Mucosa of stomach (tissue), 1 donor: ENCODE results near the gene PEX11G.

Experiments used
- H3K27me3 ChIP-seq: one replicate; pipeline ENCODE4 v1.7.0; 2013; ENCODE audit warnings: mild to moderate bottlenecking, low read length; ENCODE audit not compliant: control insufficient read depth, insufficient read depth
- H3K36me3 ChIP-seq: one replicate; pipeline ENCODE4 v1.7.0; 2013; ENCODE audit warnings: low read length; ENCODE audit not compliant: control insufficient read depth, insufficient read depth
- H3K4me1 ChIP-seq: one replicate; pipeline ENCODE4 v1.7.0; 2013; ENCODE audit warnings: mild to moderate bottlenecking, low read length; ENCODE audit not compliant: control insufficient read depth, insufficient read depth
- H3K4me3 ChIP-seq: one replicate; pipeline ENCODE4 v1.7.0; 2013; ENCODE audit warnings: low read length
- H3K9ac ChIP-seq: one replicate; pipeline ENCODE4 v1.7.0; 2013; ENCODE audit warnings: mild to moderate bottlenecking, low read length, moderate library complexity
- H3K9me3 ChIP-seq: one replicate; pipeline ENCODE4 v1.7.0; 2013; ENCODE audit warnings: mild to moderate bottlenecking, low read length, moderate library complexity; ENCODE audit not compliant: control insufficient read depth
- donor health status: Pancreatic carcinoma.

The PEX11G gene

DNA sequence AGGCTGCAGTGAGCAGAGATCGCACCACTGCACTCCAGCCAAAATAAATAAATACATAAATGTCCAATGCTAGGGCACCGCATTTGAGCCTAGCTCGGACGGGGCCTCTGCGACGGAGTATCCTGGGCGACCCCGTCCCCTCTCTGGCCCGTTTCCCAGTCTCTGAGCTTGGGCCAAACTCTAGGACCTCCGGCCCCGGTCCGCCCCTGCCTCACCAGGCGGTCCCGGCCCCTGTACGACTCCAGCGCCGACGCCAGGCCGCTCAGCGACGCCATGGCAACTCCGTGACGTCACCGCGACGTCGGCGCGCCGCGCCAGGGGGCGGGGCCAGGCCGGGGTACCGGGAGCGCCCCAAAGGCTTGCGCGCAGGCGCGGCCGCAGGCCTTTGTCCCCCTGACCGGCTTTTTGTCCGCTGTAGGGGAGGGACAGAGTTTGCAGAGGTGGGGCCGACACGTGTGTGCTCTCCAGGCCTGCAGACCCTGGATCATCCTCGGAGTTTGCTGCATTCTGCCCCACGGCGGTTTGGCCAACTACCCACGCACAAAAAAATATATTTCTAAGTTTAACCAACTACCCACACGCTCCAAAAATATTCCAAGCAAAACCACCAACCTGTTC is at the start of gene PEX11G:
PEX11G (minus strand) TSS at position 300 of the 618 bp plus-strand sequence; CDS start at position 275, 25 bp downstream.
- H3K4me1 ChIP-seq: peaks cover 14% of the 10 kb centered on the region

DNA sequence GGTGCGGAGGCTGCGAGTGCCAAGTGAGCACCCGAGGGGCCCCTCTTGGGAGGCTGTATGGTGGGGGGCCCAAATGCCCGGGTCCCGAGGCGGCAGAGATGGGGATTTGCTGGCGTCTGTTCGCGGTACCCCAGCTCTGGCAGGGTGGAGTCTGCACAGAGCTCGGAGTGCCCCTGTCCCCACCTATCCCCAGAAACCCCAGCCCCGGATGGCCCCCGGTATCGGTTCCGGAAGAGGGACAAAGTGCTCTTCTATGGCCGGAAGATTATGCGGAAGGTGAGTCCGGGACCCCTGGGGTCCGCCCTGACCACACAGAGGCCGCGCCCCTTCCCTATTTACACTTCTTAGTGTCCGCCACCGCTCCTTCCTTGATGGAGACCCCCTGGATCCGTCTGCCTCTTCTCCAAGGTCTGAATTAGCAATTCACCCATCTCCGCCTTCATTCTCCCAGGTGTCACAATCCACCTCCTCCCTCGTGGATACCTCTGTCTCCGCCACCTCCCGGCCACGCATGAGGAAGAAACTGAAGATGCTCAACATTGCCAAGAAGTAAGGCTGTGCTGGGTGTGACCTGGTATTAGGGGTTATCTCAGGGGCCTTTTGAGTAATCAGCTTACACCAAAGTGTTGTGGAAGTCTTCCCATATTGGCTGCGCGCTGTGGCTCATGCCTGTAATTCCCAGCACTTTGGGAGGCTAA is 47.3 kb upstream of the PEX11G start:
- no peaks in the 10 kb centered on the region for H3K36me3 ChIP-seq
- H3K4me3 ChIP-seq: peak overlapping the region; percentile 94

More for the DNA sequence above, at the start of gene PEX11G:
- Histone ChIP-seq H3K4me3 (peak within 1 kb of the TSS; percentile 48), H3K9me3 (no peaks in the 10 kb centered on the region), H3K36me3 (no peaks in the 10 kb centered on the region), H3K9ac (peak within 1 kb of the TSS; percentile 83), H3K27me3 (no peaks in the 10 kb centered on the region)

DNA sequence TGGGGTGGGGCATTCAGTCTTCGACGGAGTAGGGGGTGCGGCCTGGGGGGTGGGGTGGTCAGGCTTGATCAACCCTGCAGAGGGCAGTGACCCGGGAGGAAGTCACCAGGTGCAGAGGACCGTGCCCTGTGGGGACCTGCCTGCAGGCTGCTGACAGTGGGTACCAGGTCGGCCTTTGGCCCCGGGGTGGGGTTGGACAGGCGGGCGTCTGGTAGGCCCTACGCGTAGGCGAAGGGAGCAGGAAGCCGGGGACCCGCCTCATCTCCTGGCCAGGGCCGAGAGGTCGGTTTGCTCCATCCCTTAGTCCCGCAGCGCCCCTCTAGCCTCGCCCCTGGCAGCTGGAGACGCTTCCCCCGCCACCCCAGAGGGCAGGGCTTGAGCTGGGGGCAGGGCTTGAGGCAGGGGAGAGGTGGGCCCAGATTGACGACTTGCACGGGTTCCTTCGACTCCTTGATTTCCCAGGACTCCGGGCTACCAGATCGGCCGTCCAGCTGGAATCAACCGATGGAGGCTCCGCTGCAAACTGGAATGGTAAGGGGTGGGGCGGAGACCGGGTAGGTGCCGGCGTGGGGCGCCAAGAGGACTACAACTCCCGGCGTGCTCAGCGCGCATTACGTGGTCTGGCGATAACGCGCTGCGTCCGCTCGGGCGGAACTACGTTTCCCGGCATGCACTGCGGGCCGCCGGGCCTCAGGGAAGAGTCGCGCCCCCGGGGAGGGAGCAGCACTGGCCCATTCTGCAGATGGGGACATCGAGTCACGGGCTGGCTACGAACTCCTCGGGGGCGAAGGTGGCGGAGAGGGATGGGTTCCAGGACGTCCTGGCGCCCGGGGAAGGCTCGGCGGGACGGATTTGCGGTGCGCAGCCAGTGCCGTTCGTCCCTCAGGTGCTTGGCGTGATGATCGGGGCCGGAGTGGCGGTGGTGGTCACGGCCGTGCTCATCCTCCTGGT is 46.5 kb upstream of the PEX11G start, which contains the start of gene PNPLA6:
PNPLA6 (plus strand) TSS at position 671 of the 951 bp plus-strand sequence; CDS start at position 743, 72 bp downstream.
- Histone ChIP-seq H3K9me3 (no peaks in the 10 kb centered on the region), H3K9ac (peak within 1 kb of the TSS; percentile 85), H3K4me1 (peaks cover 4% of the 10 kb centered on the region), H3K27me3 (no peaks in the 10 kb centered on the region), H3K4me3 (peak within 1 kb of the TSS; percentile 94), H3K36me3 (no peaks in the 10 kb centered on the region)

More for the DNA sequence above, 47.3 kb upstream of the PEX11G start:
- Histone ChIP-seq H3K9ac (peak overlapping the region; percentile 85), H3K4me1 (peaks cover 4% of the 10 kb centered on the region), H3K9me3 (no peaks in the 10 kb centered on the region), H3K27me3 (no peaks in the 10 kb centered on the region)

DNA sequence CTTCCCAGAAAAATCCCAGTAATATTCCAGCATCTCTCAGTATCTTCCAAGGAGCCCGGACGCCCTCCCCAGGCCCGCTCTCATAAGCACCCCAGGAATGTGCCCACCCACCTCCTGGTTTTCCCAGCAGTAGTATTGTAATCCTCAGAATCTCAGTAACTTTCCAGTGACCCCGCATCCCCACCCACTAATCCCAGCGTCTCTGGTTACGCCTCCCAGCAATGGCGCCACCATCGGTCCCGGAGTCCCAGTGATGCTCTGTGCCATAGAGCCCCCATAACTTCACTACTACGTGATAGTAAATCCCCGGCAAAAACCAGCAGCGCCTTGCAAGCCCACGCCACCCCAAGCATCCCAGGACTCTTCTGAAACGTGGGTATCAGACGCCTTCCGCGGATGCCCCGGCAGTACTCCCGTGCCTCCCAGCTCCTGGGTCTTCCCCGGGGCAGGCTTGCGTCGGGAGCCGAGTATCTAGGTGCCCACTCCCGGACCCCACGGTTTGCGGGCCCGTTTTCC is 45.8 kb upstream of the PEX11G start:
- H3K4me1 ChIP-seq: peaks cover 4% of the 10 kb centered on the region
- peak overlapping the region; percentile 85 for H3K9ac ChIP-seq
- no peaks in the 10 kb centered on the region for H3K27me3 ChIP-seq
- H3K36me3 ChIP-seq: no peaks in the 10 kb centered on the region
- H3K4me3 ChIP-seq: peak overlapping the region; percentile 94
- no peaks in the 10 kb centered on the region for H3K9me3 ChIP-seq

DNA sequence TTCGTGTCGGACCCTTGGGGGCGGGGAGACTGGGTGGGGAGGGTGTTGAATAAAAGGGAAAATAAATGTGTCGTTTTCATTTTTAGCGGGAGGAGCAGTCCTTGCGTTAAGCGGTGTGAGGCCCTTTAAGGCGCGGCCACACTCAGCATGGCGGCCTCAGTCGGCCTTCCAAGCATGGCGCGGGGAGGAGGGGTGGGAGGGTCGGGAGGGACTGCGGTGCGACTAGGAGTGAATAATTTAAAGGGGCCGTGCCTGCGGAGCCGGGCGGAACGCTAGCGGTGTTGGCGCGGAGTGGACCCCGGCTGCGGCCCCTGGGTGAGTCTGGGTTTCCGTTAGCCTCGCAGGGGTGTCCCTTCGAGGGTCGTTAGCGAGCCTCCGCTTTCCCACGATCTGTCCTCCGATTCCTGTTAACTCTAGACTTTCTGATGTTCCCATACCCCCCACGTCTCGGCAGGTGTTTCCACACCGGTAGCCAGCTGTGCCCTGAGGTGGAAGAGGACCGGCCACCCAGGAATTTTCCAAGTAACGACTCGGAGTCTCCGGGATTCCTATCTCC is 45.2 kb upstream of the PEX11G start:
- Histone ChIP-seq H3K36me3 (no peaks in the 10 kb centered on the region), H3K4me3 (peak overlapping the region; percentile 94), H3K9me3 (no peaks in the 10 kb centered on the region), H3K9ac (peak overlapping the region; percentile 85), H3K4me1 (peaks cover 4% of the 10 kb centered on the region), H3K27me3 (no peaks in the 10 kb centered on the region)

DNA sequence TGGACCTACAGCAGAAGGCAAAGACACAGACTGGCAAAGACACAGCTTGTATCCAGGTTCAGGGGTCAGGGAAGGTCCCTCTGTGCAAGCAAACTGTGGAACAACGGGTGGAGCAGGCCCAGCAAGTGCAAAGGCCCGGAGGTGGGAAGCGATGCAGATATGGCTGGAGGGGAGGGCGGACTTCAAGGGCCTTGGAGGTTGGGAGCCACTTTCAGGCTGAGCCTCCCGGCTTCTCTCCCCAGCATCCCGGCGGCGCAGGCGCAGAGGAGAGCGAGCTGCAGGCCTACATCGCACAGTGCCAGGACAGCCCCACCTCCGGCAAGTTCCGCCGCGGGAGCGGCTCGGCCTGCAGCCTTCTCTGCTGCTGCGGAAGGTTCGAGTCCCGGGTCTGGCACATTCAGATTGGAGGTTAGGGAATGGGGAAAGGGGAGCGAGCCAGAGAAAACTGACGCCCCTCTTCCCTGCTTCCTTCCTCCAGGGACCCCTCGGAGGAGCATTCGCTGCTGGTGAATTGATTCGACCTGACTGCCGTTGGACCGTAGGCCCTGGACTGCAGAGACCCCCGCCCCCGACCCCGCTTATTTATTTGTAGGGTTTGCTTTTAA is 44.5 kb upstream of the PEX11G start:
- Histone ChIP-seq H3K9ac (peak overlapping the region; percentile 70), H3K4me3 (peak overlapping the region; percentile 20), H3K27me3 (no peaks in the 10 kb centered on the region), H3K36me3 (no peaks in the 10 kb centered on the region), H3K4me1 (peaks cover 4% of the 10 kb centered on the region), H3K9me3 (no peaks in the 10 kb centered on the region)

DNA sequence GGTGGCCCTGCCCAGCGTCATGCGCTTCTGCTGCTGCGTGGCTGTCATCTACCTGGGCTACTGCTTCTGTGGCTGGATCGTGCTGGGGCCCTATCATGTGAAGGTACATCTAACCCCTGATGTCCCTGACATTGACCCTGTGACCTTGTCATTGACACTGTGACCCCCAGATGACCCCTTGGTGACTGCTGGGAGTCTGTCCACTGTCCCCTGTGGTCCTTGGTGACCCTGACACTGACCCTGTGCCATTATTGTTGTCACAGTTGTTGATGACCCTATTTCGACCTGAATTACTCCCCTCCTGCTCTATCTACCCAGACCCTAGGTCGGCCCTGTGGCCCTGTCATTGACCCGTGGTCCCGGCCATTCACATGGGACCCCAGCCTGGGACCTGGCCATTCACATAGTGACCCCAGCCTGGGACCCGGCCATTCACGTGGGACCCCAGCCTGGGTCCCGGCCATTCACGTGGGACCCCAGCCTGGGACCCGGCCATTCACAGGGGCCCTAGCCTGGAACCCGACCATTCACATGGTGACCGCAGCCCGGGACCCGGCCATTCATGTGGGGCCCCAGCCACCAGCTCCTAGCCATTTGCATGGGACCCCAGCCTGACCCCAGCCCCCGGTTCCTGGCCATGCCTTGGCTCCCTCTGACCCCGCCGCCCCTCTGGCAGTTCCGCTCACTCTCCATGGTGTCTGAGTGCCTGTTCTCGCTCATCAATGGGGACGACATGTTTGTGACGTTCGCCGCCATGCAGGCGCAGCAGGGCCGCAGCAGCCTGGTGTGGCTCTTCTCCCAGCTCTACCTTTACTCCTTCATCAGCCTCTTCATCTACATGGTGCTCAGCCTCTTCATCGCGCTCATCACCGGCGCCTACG is 41.0 kb upstream of the PEX11G start:
- Histone ChIP-seq H3K9me3 (no peaks in the 10 kb centered on the region), H3K36me3 (no peaks in the 10 kb centered on the region), H3K4me1 (peaks cover 4% of the 10 kb centered on the region), H3K4me3 (no peak overlapping the region), H3K9ac (no peak overlapping the region), H3K27me3 (no peaks in the 10 kb centered on the region)

DNA sequence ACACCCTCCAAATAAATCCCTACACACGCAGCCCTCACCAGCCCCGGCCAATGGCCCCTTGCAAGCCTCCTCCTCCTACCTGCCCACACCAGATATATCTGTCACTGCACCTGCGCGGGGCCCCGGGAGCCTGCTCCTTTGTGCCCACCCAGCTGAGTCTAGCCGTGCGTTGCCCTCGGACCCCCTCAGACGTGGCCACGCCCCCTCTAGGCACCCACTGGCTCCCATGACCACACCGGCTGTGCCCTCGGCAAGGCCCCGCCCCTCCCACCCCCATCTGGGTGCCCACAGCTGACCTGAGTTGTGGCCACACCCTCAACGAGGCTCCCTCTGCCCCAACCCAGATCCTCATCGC is 40.4 kb upstream of the PEX11G start:
- no peak overlapping the region for H3K4me3 ChIP-seq
- H3K27me3 ChIP-seq: no peaks in the 10 kb centered on the region
- H3K4me1 ChIP-seq: peaks cover 4% of the 10 kb centered on the region
- H3K9ac ChIP-seq: no peak overlapping the region
- H3K9me3 ChIP-seq: no peaks in the 10 kb centered on the region
- H3K36me3 ChIP-seq: no peaks in the 10 kb centered on the region

DNA sequence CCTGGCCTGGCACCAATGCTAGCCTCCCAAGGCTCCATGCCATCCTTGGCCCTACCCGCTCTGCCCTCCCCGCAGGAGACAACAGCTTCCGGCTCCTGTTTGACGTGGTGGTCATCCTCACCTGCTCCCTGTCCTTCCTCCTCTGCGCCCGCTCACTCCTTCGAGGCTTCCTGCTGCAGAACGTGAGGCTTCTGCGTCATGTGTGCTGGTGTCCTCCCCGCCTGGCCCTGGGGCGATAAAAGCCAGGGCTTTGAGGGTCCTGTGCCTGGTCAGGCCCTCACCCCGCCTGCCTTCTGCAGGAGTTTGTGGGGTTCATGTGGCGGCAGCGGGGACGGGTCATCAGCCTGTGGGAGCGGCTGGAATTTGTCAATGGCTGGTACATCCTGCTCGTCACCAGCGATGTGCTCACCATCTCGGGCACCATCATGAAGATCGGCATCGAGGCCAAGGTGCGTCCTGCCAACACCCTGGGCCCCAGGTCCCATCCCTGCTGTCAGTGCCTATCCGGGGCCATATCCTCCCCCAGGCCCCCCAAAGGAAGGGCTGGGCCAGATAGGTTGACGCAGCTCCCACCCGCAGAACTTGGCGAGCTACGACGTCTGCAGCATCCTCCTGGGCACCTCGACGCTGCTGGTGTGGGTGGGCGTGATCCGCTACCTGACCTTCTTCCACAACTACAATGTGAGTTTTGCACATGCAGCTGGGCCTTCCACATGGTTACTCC is 39.8 kb upstream of the PEX11G start:
- peaks cover 5% of the 10 kb centered on the region for H3K4me1 ChIP-seq
- H3K4me3 ChIP-seq: no peak overlapping the region
- H3K36me3 ChIP-seq: no peaks in the 10 kb centered on the region
- no peak overlapping the region for H3K9ac ChIP-seq
- H3K9me3 ChIP-seq: no peaks in the 10 kb centered on the region
- H3K27me3 ChIP-seq: no peaks in the 10 kb centered on the region

DNA sequence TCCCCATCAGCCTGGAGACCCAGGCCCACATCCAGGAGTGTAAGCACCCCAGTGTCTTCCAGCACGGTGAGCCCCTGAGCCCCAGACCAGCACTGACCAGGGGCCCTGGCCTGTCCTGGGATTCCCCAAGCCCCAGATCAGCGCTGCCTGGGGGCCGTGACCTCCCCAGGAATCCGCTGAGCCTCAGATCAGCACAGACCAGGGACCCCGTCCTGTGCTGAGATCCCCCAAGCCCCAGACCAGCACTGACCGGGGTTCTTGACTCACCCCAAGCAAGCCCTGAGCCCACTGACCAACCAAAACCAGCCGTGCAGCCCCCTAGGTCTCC is 39.3 kb upstream of the PEX11G start:
- no peaks in the 10 kb centered on the region for H3K9me3 ChIP-seq
- no peaks in the 10 kb centered on the region for H3K36me3 ChIP-seq

More for the DNA sequence above, 39.3 kb upstream of the PEX11G start:
- Histone ChIP-seq H3K4me1 (peaks cover 7% of the 10 kb centered on the region), H3K27me3 (no peaks in the 10 kb centered on the region), H3K4me3 (no peak overlapping the region), H3K9ac (no peak overlapping the region)
